Hepatocyte (in vitro differentiated cells): Measurements from ENCODE around the gene SIVA1.
A peak's percentile ranks its signal among the peaks of the same experiment; 100 is the strongest.

Experiments used
- EZH2 ChIP-seq: fragments of 200-600 bp; sonication (generic); IDR thresholded peaks from 2 replicates; pipeline ENCODE4 v1.6.1; 2016; ENCODE audit warnings: antibody characterized with exemption, mild to moderate bottlenecking, borderline replicate concordance
- EZH2phosphoT487 ChIP-seq: fragments of 200-600 bp; sonication (generic); IDR thresholded peaks from one replicate; pipeline ENCODE4 v1.6.1; 2018; ENCODE audit warnings: antibody characterized with exemption, mild to moderate bottlenecking, low read depth, moderate library complexity; ENCODE audit not compliant: unreplicated experiment, severe bottlenecking
- TF ChIP-seq, protein P1 (sequence below): fragments of 200-600 bp; sonication (generic); IDR thresholded peaks from 2 replicates; pipeline ENCODE4 v1.5.1; 2016; ENCODE audit warnings: antibody characterized with exemption, mild to moderate bottlenecking; ENCODE audit not compliant: poor library complexity

DNA sequence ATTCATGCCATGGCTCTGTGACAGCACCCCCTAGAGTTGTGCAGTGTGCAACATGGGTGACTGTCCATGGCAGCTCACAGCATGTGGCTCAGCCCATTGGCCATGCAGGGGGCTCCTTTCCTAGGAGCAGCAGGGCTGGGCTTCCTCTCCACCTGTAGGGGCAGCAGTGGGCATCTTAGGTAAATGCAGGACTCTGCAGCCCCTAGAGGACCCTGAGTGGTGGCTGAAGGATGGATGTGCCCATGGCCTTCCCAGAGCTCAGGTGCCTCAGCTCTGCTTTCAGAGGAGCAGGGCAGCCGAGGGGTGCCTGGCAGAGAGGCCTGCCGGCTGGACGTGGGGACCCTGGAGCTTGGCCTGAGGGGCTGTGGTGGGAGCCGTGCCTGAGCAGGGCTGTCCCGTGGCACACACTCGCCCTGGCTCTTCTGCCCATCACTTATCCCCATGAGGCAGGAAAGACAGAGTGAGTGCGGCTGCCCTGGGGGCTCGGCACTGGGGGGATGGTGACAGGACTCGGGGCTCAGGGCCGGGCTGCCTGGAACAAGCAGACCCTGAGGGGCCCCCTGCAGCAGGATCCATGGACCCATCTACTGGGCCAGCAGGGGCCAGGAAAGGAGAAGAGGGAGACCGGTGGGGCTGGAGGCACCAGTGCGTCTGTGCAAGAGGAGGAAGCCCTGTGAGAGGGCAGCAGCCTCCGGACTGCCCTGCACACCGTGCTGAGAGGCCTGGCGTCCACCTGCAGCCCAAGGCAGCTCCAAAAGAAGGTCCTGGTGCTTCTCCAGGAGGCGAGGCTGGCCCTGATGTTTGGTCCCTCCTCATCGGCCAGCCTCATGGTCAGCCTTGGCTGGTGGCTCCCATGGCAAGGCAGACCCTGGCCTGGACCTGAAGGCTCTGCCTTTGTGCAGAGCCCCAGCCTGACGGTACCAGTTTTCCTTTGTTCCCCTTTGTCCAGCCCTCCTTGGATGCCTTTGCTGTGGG lies 21.3 kb upstream of the SIVA1 start:
- TF ChIP-seq, protein P1, sequence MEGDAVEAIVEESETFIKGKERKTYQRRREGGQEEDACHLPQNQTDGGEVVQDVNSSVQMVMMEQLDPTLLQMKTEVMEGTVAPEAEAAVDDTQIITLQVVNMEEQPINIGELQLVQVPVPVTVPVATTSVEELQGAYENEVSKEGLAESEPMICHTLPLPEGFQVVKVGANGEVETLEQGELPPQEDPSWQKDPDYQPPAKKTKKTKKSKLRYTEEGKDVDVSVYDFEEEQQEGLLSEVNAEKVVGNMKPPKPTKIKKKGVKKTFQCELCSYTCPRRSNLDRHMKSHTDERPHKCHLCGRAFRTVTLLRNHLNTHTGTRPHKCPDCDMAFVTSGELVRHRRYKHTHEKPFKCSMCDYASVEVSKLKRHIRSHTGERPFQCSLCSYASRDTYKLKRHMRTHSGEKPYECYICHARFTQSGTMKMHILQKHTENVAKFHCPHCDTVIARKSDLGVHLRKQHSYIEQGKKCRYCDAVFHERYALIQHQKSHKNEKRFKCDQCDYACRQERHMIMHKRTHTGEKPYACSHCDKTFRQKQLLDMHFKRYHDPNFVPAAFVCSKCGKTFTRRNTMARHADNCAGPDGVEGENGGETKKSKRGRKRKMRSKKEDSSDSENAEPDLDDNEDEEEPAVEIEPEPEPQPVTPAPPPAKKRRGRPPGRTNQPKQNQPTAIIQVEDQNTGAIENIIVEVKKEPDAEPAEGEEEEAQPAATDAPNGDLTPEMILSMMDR, result peak; percentile 14
- TF ChIP-seq EZH2phosphoT487, result no peak
- no peak for TF ChIP-seq EZH2
